Measurements from ENCODE around the gene USH2A.

The USH2A gene

DNA sequence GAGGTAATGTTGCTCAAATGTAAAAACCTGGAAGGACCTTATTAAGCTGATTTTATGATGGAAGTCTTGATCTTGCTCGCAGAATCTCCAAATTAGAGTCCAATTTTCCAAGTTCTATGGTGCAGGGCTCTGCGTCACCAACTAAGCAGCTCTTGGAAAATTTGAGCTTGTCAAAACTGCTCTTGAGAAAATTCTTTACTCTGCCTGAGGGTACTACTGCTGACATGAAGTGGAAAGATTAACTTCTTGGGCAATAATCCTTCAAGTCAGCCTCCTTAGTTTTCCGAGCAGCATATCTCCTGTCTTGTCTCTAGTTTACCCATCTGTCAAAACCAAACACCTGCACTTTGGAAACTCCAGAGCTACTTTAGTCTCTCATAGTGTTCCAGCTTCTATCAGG, 562.4 kb downstream of the USH2A start:
- TF ChIP-seq CEBPB (IDR thresholded peaks at IDR 0.05) (no peak), TCF12 (IDR thresholded peaks at IDR 0.05; ENCODE audit: low read depth) (no peak), CREB1 (IDR thresholded peaks at IDR 0.05; ENCODE audit: low read depth) (no peak), NFIC (IDR thresholded peaks at IDR 0.05) (no peak), RAD21 (IDR thresholded peaks at IDR 0.05; ENCODE audit: low read depth) (no peak), EP300 (IDR thresholded peaks at IDR 0.05; ENCODE audit: borderline replicate concordance) (no peak), EGR1 (IDR thresholded peaks at IDR 0.05) (no peak), TAF1 (IDR thresholded peaks at IDR 0.05; ENCODE audit: low read depth) (no peak), YY1 (IDR thresholded peaks at IDR 0.05; ENCODE audit: low read depth) (no peak), FOXM1 (IDR thresholded peaks at IDR 0.05; ENCODE audit: borderline replicate concordance, low read depth) (no peak), TEAD4 (IDR thresholded peaks at IDR 0.05) (no peak), ZBTB7A (IDR thresholded peaks at IDR 0.05; ENCODE audit: low read depth) (no peak)
- TF ChIP-seq, protein P1, sequence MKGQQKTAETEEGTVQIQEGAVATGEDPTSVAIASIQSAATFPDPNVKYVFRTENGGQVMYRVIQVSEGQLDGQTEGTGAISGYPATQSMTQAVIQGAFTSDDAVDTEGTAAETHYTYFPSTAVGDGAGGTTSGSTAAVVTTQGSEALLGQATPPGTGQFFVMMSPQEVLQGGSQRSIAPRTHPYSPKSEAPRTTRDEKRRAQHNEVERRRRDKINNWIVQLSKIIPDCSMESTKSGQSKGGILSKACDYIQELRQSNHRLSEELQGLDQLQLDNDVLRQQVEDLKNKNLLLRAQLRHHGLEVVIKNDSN (IDR thresholded peaks at IDR 0.05), result no peak
- TF ChIP-seq, protein P2, sequence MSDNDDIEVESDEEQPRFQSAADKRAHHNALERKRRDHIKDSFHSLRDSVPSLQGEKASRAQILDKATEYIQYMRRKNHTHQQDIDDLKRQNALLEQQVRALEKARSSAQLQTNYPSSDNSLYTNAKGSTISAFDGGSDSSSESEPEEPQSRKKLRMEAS (IDR thresholded peaks at IDR 0.05), result no peak
- TF ChIP-seq, protein P3, sequence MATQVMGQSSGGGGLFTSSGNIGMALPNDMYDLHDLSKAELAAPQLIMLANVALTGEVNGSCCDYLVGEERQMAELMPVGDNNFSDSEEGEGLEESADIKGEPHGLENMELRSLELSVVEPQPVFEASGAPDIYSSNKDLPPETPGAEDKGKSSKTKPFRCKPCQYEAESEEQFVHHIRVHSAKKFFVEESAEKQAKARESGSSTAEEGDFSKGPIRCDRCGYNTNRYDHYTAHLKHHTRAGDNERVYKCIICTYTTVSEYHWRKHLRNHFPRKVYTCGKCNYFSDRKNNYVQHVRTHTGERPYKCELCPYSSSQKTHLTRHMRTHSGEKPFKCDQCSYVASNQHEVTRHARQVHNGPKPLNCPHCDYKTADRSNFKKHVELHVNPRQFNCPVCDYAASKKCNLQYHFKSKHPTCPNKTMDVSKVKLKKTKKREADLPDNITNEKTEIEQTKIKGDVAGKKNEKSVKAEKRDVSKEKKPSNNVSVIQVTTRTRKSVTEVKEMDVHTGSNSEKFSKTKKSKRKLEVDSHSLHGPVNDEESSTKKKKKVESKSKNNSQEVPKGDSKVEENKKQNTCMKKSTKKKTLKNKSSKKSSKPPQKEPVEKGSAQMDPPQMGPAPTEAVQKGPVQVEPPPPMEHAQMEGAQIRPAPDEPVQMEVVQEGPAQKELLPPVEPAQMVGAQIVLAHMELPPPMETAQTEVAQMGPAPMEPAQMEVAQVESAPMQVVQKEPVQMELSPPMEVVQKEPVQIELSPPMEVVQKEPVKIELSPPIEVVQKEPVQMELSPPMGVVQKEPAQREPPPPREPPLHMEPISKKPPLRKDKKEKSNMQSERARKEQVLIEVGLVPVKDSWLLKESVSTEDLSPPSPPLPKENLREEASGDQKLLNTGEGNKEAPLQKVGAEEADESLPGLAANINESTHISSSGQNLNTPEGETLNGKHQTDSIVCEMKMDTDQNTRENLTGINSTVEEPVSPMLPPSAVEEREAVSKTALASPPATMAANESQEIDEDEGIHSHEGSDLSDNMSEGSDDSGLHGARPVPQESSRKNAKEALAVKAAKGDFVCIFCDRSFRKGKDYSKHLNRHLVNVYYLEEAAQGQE (IDR thresholded peaks at IDR 0.05; ENCODE audit: low read depth), result no peak

DNA sequence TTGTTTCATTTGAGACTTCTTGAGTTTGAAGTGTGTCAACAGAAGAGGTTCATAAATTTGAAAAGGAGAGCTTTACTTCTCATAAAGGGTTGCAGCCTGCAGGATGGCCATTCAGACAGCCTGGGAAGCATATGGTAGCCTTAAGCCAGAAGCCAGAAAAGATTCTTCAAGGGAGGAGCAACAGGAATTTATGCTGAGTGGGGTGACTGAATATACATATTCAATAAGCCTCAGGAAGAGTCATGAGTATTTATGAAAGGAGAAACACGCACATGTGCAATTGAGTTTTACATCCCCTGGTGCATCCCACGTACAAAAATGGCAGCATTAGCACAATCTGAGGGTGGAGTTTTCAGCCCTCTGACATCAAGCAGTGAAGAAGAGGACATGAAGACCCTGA, 565.9 kb downstream of the USH2A start:
- TF ChIP-seq TAF1 (IDR thresholded peaks at IDR 0.05; ENCODE audit: low read depth) (no peak), CREB1 (IDR thresholded peaks at IDR 0.05; ENCODE audit: low read depth) (no peak), NFIC (IDR thresholded peaks at IDR 0.05) (no peak), ZBTB7A (IDR thresholded peaks at IDR 0.05; ENCODE audit: low read depth) (no peak), TCF12 (IDR thresholded peaks at IDR 0.05; ENCODE audit: low read depth) (no peak), EGR1 (IDR thresholded peaks at IDR 0.05) (no peak), EP300 (IDR thresholded peaks at IDR 0.05; ENCODE audit: borderline replicate concordance) (no peak), FOXM1 (IDR thresholded peaks at IDR 0.05; ENCODE audit: borderline replicate concordance, low read depth) (no peak), RAD21 (IDR thresholded peaks at IDR 0.05; ENCODE audit: low read depth) (no peak)

DNA sequence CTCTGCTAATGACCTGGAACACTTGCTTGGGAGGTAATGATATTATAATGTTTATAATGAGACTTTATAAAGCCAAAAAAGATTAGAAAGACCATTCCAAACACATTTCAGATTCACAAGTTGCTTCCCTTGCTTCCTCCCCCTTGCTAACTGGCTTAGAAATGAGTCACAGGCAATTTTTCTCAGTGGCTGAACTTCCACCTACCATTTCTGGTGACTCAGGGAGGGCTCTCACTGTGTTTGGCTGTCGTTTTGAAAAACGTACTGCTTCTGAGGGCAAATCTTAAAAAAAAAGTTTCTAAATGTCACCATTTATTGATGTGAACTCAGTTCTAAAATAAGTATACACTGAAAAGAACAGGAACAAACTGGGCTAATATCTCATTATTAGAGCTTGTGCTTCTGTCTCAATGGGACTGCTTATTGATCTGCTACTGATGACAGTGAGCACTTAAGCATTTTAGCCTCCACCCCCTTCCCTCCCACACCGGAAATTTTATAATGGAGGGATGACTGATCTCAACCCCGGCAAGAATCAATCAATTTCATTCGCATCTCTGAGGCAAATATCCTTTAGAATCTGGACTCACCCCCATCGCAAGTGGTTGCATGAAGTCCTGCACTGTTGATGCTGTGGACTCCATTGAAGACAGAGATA, 577.9 kb downstream of the USH2A start:
- TF ChIP-seq TEAD4 (IDR thresholded peaks at IDR 0.05) (no peak), EGR1 (IDR thresholded peaks at IDR 0.05) (no peak), CREB1 (IDR thresholded peaks at IDR 0.05; ENCODE audit: low read depth) (no peak), TCF12 (IDR thresholded peaks at IDR 0.05; ENCODE audit: low read depth) (no peak), CEBPB (IDR thresholded peaks at IDR 0.05) (no peak), RAD21 (IDR thresholded peaks at IDR 0.05; ENCODE audit: low read depth) (no peak), YY1 (IDR thresholded peaks at IDR 0.05; ENCODE audit: low read depth) (no peak), FOXM1 (IDR thresholded peaks at IDR 0.05; ENCODE audit: borderline replicate concordance, low read depth) (no peak)
- TF ChIP-seq, protein P1 (IDR thresholded peaks at IDR 0.05), result no peak
- TF ChIP-seq, protein P2 (IDR thresholded peaks at IDR 0.05), result no peak

DNA sequence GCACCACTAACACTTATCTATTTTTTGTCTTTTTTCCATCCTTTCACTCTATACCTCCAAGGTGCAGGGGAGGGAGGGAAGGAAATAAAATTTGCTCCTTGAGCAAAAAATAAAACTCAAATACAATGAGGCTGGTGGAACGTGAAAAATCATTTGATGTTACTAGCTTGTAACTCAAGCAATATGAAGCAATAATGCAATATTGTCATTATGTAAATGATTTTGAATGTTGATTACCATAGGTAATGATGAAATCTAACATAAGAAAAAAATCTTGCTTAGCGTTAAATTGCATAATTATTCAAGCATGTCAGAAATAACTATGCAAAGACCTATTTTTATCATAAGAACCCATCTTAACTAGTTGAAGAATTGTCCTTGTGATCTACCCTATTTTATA, 578.5 kb downstream of the USH2A start:
- TF ChIP-seq CEBPB (IDR thresholded peaks at IDR 0.05), result no peak
- TF ChIP-seq, protein P2 (IDR thresholded peaks at IDR 0.05), result no peak
- no peak for TF ChIP-seq FOXM1 (IDR thresholded peaks at IDR 0.05; ENCODE audit: borderline replicate concordance, low read depth)
- no peak for TF ChIP-seq EP300 (IDR thresholded peaks at IDR 0.05; ENCODE audit: borderline replicate concordance)
- no peak for TF ChIP-seq TCF12 (IDR thresholded peaks at IDR 0.05; ENCODE audit: low read depth)
- no peak for TF ChIP-seq TAF1 (IDR thresholded peaks at IDR 0.05; ENCODE audit: low read depth)
- no peak for TF ChIP-seq TEAD4 (IDR thresholded peaks at IDR 0.05)
- no peak for TF ChIP-seq NFIC (IDR thresholded peaks at IDR 0.05)
- TF ChIP-seq EGR1 (IDR thresholded peaks at IDR 0.05), result no peak
- no peak for TF ChIP-seq RAD21 (IDR thresholded peaks at IDR 0.05; ENCODE audit: low read depth)
- no peak for TF ChIP-seq CREB1 (IDR thresholded peaks at IDR 0.05; ENCODE audit: low read depth)
- TF ChIP-seq ZBTB7A (IDR thresholded peaks at IDR 0.05; ENCODE audit: low read depth), result no peak
- TF ChIP-seq, protein P1 (IDR thresholded peaks at IDR 0.05), result no peak
- no peak for TF ChIP-seq YY1 (IDR thresholded peaks at IDR 0.05; ENCODE audit: low read depth)
- TF ChIP-seq, protein P3 (IDR thresholded peaks at IDR 0.05; ENCODE audit: low read depth), result no peak

DNA sequence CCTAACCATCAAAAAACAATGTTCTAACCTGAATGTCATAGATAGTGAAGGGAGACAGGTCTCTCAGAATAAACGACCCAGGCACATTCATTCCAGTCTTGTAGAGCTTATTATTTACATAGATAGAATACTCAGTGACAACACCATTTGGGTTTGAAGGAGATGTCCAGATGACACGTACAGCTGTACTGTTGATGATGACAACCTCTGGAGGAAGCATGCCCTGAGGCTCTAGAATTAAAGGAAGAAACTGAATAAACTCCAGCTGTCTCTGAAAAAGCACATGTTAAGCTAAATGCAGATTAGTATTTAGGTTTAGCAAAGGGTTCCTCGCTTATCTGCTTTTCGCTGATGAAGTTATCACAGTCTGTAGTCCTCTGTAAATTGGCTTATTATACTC, 579.0 kb downstream of the USH2A start:
- TF ChIP-seq, protein P1 (IDR thresholded peaks at IDR 0.05), result no peak
- TF ChIP-seq, protein P3 (IDR thresholded peaks at IDR 0.05; ENCODE audit: low read depth), result no peak
- TF ChIP-seq YY1 (IDR thresholded peaks at IDR 0.05; ENCODE audit: low read depth), result no peak
- TF ChIP-seq RAD21 (IDR thresholded peaks at IDR 0.05; ENCODE audit: low read depth), result no peak
